ENCODE data around the gene PGM5. TPM values are rescaled to one million over a fixed set of nuclear protein-coding genes. Genes with fewer than 3 reads are reported as not detected.
A peak's percentile ranks its signal among the peaks of the same experiment; 100 is the strongest.

Gene PGM5
- total RNA-seq, 3 donors from 2014 or later = 11.2 to 535 (median 22.6) TPM

- no peak for DNase-seq
- no peak for TF ChIP-seq CTCF (IDR thresholded peaks at IDR 0.05)
- no peaks in the 10 kb centered on the region for H3K36me3 ChIP-seq (ENCODE audit: low read depth)
- no peak for ATAC-seq
- H3K9me3 ChIP-seq = no peaks in the 10 kb centered on the region
- no peaks in the 10 kb centered on the region for H3K4me1 ChIP-seq (ENCODE audit: low read depth)
- H3K4me3 ChIP-seq = no peak overlapping the region
- intact Hi-C loops (cut with DNase I, micrococcal nuclease) = no loop called here
Measured at GRCh38 chr9:68548241-68548640, 191.8 kb downstream of the PGM5 start.

GRCh38 chr9:68551191-68551590 lies 194.8 kb downstream of the PGM5 start:
- DNase-seq (peak in 1 of 3 donors; percentile 77), ATAC-seq (peak; percentile 93)
- no peak for TF ChIP-seq CTCF (IDR thresholded peaks at IDR 0.05)
- Histone ChIP-seq H3K4me1 (ENCODE audit: low read depth) (no peaks in the 10 kb centered on the region), H3K36me3 (ENCODE audit: low read depth) (no peaks in the 10 kb centered on the region), H3K4me3 (no peak overlapping the region), H3K9me3 (no peaks in the 10 kb centered on the region)
- intact Hi-C loops (cut with DNase I, micrococcal nuclease) = no loop called here

- H3K9me3 ChIP-seq = no peaks in the 10 kb centered on the region
- intact Hi-C loops (cut with DNase I, micrococcal nuclease) = no loop called here
- no peaks in the 10 kb centered on the region for H3K36me3 ChIP-seq (ENCODE audit: low read depth)
- H3K4me3 ChIP-seq = no peak overlapping the region
- no peak for TF ChIP-seq CTCF (IDR thresholded peaks at IDR 0.05)
- no peak for DNase-seq
- peak; percentile 73 for ATAC-seq
- no peaks in the 10 kb centered on the region for H3K4me1 ChIP-seq (ENCODE audit: low read depth)
Measured at GRCh38 chr9:68552700-68553476, 196.5 kb downstream of the PGM5 start.

- H3K9me3 ChIP-seq = no peaks in the 10 kb centered on the region
- no peaks in the 10 kb centered on the region for H3K36me3 ChIP-seq (ENCODE audit: low read depth)
- intact Hi-C loops (cut with DNase I, micrococcal nuclease) = no loop called here
Measured at GRCh38 chr9:68555437-68556150, 199.2 kb downstream of the PGM5 start.

GRCh38 chr9:68558545-68558944 lies 202.1 kb downstream of the PGM5 start:
- no peak for DNase-seq
- intact Hi-C loops (cut with DNase I, micrococcal nuclease) = no loop called here

More at GRCh38 chr9:68555437-68556150, 199.2 kb downstream of the PGM5 start:
- no peak for DNase-seq
- ATAC-seq = no peak
- no peak overlapping the region for H3K4me3 ChIP-seq
- no peaks in the 10 kb centered on the region for H3K4me1 ChIP-seq (ENCODE audit: low read depth)
- TF ChIP-seq CTCF (IDR thresholded peaks at IDR 0.05) = no peak

More at GRCh38 chr9:68558545-68558944, 202.1 kb downstream of the PGM5 start:
- H3K36me3 ChIP-seq (ENCODE audit: low read depth) = no peaks in the 10 kb centered on the region
- no peaks in the 10 kb centered on the region for H3K9me3 ChIP-seq
- no peak for ATAC-seq
- no peak overlapping the region for H3K4me3 ChIP-seq
- no peak for TF ChIP-seq CTCF (IDR thresholded peaks at IDR 0.05)
- no peaks in the 10 kb centered on the region for H3K4me1 ChIP-seq (ENCODE audit: low read depth)

All from mucosa of descending colon (tissue), 3 donors.